ENCODE measurements around the gene ERG. TPM values are rescaled to one million over a fixed set of nuclear protein-coding genes. Genes with fewer than 3 reads are reported as not detected.

The ERG gene
- polyA plus RNA-seq, 1 of the 3 experiments (the other 2 are of a cell fraction): not detected

DNA sequence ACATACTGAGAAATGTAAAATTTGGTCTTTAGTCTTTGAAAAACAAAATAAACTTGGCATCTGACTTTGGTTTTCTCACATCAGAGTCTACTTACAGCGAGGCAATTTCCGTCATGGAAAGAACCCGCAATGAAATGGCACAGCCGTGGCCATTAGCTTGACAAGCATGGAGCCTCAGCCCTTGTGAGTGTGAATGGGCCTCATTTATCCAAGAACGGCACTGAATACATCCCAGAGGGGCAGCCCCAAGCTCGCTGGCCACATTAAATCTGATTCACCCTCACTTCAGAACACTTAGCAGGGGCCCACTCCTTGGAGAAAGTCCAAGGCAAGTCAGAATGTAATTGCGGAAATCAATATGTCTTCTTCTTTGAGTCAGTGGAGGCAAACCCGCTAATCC is 64.8 kb downstream of the ERG start:
- no peaks in the 10 kb centered on the region for H3K79me2 ChIP-seq (ENCODE audit: insufficient read depth)
- H3K4me2 ChIP-seq: no peak overlapping the region
- TF ChIP-seq RCOR1 (IDR thresholded peaks at IDR 0.05; ENCODE audit: low read length): no peak
- TF ChIP-seq, protein P1, sequence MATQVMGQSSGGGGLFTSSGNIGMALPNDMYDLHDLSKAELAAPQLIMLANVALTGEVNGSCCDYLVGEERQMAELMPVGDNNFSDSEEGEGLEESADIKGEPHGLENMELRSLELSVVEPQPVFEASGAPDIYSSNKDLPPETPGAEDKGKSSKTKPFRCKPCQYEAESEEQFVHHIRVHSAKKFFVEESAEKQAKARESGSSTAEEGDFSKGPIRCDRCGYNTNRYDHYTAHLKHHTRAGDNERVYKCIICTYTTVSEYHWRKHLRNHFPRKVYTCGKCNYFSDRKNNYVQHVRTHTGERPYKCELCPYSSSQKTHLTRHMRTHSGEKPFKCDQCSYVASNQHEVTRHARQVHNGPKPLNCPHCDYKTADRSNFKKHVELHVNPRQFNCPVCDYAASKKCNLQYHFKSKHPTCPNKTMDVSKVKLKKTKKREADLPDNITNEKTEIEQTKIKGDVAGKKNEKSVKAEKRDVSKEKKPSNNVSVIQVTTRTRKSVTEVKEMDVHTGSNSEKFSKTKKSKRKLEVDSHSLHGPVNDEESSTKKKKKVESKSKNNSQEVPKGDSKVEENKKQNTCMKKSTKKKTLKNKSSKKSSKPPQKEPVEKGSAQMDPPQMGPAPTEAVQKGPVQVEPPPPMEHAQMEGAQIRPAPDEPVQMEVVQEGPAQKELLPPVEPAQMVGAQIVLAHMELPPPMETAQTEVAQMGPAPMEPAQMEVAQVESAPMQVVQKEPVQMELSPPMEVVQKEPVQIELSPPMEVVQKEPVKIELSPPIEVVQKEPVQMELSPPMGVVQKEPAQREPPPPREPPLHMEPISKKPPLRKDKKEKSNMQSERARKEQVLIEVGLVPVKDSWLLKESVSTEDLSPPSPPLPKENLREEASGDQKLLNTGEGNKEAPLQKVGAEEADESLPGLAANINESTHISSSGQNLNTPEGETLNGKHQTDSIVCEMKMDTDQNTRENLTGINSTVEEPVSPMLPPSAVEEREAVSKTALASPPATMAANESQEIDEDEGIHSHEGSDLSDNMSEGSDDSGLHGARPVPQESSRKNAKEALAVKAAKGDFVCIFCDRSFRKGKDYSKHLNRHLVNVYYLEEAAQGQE (IDR thresholded peaks at IDR 0.05; ENCODE audit: low read depth, low read length): no peak
- no peak overlapping the region for H3K9ac ChIP-seq
- no peak overlapping the region for H3K4me3 ChIP-seq (ENCODE audit: low read depth in 2 of 2, low read length in 1 of 2)
- no peak for DNase-seq
- H3K27me3 ChIP-seq (ENCODE audit: insufficient read depth): no peaks in the 10 kb centered on the region
- 81% methylated on average over 8 of the region's 8 CpGs for WGBS (ENCODE audit: low lambda C conversion rate)
- no peaks in the 10 kb centered on the region for H3K9me3 ChIP-seq
- ChIA-PET CTCF (no interaction called here), POLR2A (no interaction called here)
- no peak overlapping the region for H2AFZ ChIP-seq (ENCODE audit: low read depth)
- no peaks in the 10 kb centered on the region for H3K36me3 ChIP-seq (replicated peaks in 1 of 2; ENCODE audit: control insufficient read depth in 1 of 2, insufficient read depth in 2 of 2, low read length in 1 of 2)
- H3K9me2 ChIP-seq: no peaks in the 10 kb centered on the region
- H4K20me1 ChIP-seq (ENCODE audit: insufficient read depth): no peaks in the 10 kb centered on the region
- peaks cover 20% of the 10 kb centered on the region for H3F3A ChIP-seq (replicated peaks; ENCODE audit: insufficient read depth)
- peaks cover 0 to 7% of the 10 kb centered on the region in 2 experiments; a peak in 2 of 4 replicates for H3K4me1 ChIP-seq (ENCODE audit: control insufficient read depth in 1 of 2, insufficient read depth in 2 of 2, low read depth in 1 of 2, low read length in 1 of 2)
- no peak overlapping the region for H3K27ac ChIP-seq (ENCODE audit: low read depth in 2 of 2, low read length in 1 of 2)

DNA sequence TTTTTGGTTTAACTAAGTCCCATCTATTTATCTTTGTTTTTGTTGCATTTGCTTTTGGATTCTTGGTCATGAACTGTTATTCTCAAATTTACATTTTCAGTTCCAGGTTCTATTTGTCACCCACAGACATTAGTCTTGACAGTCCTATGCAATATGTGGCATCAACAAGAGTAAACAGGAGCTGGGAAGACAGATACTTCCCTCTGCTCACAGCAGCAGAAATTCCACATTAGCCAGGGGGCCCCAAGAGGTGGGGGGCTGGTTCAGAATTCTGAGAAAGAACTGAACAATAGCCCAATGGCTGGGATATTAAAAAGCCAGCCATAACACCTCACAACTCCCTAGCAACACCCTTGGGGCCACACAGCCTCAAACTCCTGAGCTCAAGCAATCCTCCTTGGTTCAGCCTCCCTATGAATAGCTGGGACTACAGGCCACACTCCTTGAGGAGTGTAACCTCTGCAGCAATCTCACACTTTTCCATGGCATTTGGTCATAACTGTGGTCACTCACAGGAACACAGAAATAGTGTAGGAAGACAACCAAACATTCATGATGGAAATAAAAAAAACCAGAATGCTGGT is 67.8 kb downstream of the ERG start:
- Histone ChIP-seq H3K9me2 (no peaks in the 10 kb centered on the region), H4K20me1 (ENCODE audit: insufficient read depth) (no peaks in the 10 kb centered on the region), H3K36me3 (replicated peaks in 1 of 2; ENCODE audit: control insufficient read depth in 1 of 2, insufficient read depth in 2 of 2, low read length in 1 of 2) (no peaks in the 10 kb centered on the region), H3K4me1 (ENCODE audit: control insufficient read depth in 1 of 2, insufficient read depth in 2 of 2, low read depth in 1 of 2, low read length in 1 of 2) (no peaks in the 10 kb centered on the region; a peak in 1 of 4 replicates), H3K4me3 (ENCODE audit: low read depth in 2 of 2, low read length in 1 of 2) (no peak overlapping the region), H3F3A (replicated peaks; ENCODE audit: insufficient read depth) (peaks cover 9% of the 10 kb centered on the region), H3K79me2 (ENCODE audit: insufficient read depth) (no peaks in the 10 kb centered on the region), H3K27me3 (ENCODE audit: insufficient read depth) (no peaks in the 10 kb centered on the region), H3K9ac (no peak overlapping the region), H2AFZ (ENCODE audit: low read depth) (no peak overlapping the region), H3K4me2 (no peak overlapping the region), H3K27ac (ENCODE audit: low read depth in 2 of 2, low read length in 1 of 2) (no peak overlapping the region), H3K9me3 (no peaks in the 10 kb centered on the region)
- CTCF ChIA-PET: interaction anchor here (0.7 to 0.9 kb wide), 2 partner anchors 26 to 75 kb away, joined by 3 to 4 read pairs; no protein-coding TSS in a partner anchor
- DNase-seq: no peak
- POLR2A ChIA-PET: no interaction called here
- TF ChIP-seq, protein P1 (IDR thresholded peaks at IDR 0.05; ENCODE audit: low read depth, low read length): no peak
- TF ChIP-seq, protein P2, sequence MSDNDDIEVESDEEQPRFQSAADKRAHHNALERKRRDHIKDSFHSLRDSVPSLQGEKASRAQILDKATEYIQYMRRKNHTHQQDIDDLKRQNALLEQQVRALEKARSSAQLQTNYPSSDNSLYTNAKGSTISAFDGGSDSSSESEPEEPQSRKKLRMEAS (IDR thresholded peaks at IDR 0.05; ENCODE audit: low read depth): no peak
- no peak for TF ChIP-seq TAF1 (IDR thresholded peaks at IDR 0.05; ENCODE audit: borderline replicate concordance, low read depth, low read length)
- TF ChIP-seq SMC3 (IDR thresholded peaks at IDR 0.05; ENCODE audit: low read depth, low read length): no peak
- no peak for TF ChIP-seq POLR2AphosphoS5 (IDR thresholded peaks at IDR 0.05; ENCODE audit: low read depth, low read length)
- TF ChIP-seq, protein P3, sequence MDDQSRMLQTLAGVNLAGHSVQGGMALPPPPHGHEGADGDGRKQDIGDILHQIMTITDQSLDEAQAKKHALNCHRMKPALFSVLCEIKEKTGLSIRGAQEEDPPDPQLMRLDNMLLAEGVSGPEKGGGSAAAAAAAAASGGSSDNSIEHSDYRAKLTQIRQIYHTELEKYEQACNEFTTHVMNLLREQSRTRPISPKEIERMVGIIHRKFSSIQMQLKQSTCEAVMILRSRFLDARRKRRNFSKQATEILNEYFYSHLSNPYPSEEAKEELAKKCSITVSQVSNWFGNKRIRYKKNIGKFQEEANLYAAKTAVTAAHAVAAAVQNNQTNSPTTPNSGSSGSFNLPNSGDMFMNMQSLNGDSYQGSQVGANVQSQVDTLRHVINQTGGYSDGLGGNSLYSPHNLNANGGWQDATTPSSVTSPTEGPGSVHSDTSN (IDR thresholded peaks at IDR 0.05): no peak
- TF ChIP-seq, protein P4, sequence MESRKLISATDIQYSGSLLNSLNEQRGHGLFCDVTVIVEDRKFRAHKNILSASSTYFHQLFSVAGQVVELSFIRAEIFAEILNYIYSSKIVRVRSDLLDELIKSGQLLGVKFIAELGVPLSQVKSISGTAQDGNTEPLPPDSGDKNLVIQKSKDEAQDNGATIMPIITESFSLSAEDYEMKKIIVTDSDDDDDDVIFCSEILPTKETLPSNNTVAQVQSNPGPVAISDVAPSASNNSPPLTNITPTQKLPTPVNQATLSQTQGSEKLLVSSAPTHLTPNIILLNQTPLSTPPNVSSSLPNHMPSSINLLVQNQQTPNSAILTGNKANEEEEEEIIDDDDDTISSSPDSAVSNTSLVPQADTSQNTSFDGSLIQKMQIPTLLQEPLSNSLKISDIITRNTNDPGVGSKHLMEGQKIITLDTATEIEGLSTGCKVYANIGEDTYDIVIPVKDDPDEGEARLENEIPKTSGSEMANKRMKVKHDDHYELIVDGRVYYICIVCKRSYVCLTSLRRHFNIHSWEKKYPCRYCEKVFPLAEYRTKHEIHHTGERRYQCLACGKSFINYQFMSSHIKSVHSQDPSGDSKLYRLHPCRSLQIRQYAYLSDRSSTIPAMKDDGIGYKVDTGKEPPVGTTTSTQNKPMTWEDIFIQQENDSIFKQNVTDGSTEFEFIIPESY (IDR thresholded peaks at IDR 0.05; ENCODE audit: borderline replicate concordance, low read depth): no peak
- no peak for TF ChIP-seq NFIC (IDR thresholded peaks at IDR 0.05; ENCODE audit: borderline replicate concordance)
- no peak for TF ChIP-seq RXRA (IDR thresholded peaks at IDR 0.05; ENCODE audit: borderline replicate concordance, low read depth)
- no peak for TF ChIP-seq RAD21 (IDR thresholded peaks at IDR 0.05; ENCODE audit: low read length)
- TF ChIP-seq CHD2 (IDR thresholded peaks at IDR 0.05; ENCODE audit: low read length, partially characterized antibody): no peak
